NCI-H446 (cell line): ENCODE data around the gene ADAM19.
"Not testable (repeated sequence)": the region's sequence is repeated elsewhere in the genome, so short reads cannot be mapped to it uniquely, and the experiment has no call there.

Source experiments
- DNase-seq, 2 experiments: peaks; one replicate each; lab custom pipeline; 2025; lab: John Stamatoyannopoulos, UW

The ADAM19 gene

GRCh38 chr5:157463081-157463480 is 112.5 kb downstream of the ADAM19 start:
- no peak for DNase-seq

- no peak for DNase-seq
Observed at GRCh38 chr5:157460921-157461792, 114.4 kb downstream of the ADAM19 start.

GRCh38 chr5:157459715-157460599 is 115.6 kb downstream of the ADAM19 start, which contains the start of gene NIPAL4:
TSS of gene NIPAL4 (plus strand) at chr5:157460213. CDS start at chr5:157460321, 108 bp downstream.
- no peak for DNase-seq

GRCh38 chr5:157458835-157459234 is 116.7 kb downstream of the ADAM19 start:
- no peak for DNase-seq

GRCh38 chr5:157457391-157457790 is 118.2 kb downstream of the ADAM19 start:
- DNase-seq = no peak

GRCh38 chr5:157456301-157456700 is 119.3 kb downstream of the ADAM19 start:
- DNase-seq = no peak

- no peak for DNase-seq
Observed at GRCh38 chr5:157455057-157455456, 120.5 kb downstream of the ADAM19 start.

- DNase-seq = no peak
Observed at GRCh38 chr5:157454273-157454672, 121.3 kb downstream of the ADAM19 start.

GRCh38 chr5:157451806-157452205 is 123.8 kb downstream of the ADAM19 start:
- DNase-seq = no peak

GRCh38 chr5:157450024-157450423 is 125.6 kb downstream of the ADAM19 start:
- no peak for DNase-seq

- DNase-seq = peak; percentile 20 to 88
Observed at GRCh38 chr5:157449011-157449723, 126.4 kb downstream of the ADAM19 start.

- no peak for DNase-seq
Observed at GRCh38 chr5:157447201-157447637, 128.4 kb downstream of the ADAM19 start.

- DNase-seq = no peak
Observed at GRCh38 chr5:157446412-157446935, 129.1 kb downstream of the ADAM19 start.

- DNase-seq = no peak
Observed at GRCh38 chr5:157445745-157446411, 129.7 kb downstream of the ADAM19 start.

GRCh38 chr5:157444224-157444623 is 131.4 kb downstream of the ADAM19 start:
- DNase-seq = no peak

GRCh38 chr5:157443041-157443549 is 132.5 kb downstream of the ADAM19 start:
- no peak for DNase-seq

GRCh38 chr5:157434096-157434495 is 141.5 kb downstream of the ADAM19 start:
- no peak for DNase-seq

- DNase-seq = peak; percentile 42 to 55
Observed at GRCh38 chr5:157431544-157432200, 143.9 kb downstream of the ADAM19 start.

GRCh38 chr5:157429920-157430319 is 145.7 kb downstream of the ADAM19 start:
- not testable (repeated sequence) for DNase-seq
